HG03342 (cell line): ENCODE data around the gene RAB25.
"Not testable (repeated sequence)": the region's sequence is repeated elsewhere in the genome, so short reads cannot be mapped to it uniquely, and the experiment has no call there.

Experiments
- ATAC-seq: cut with Tn5 transposase; IDR thresholded peaks from one replicate; pipeline ENCODE4 v1.9.1; 2021; ENCODE audit warnings: mild to moderate bottlenecking, moderate library complexity; ENCODE audit not compliant: unreplicated experiment

RAB25 gene

DNA sequence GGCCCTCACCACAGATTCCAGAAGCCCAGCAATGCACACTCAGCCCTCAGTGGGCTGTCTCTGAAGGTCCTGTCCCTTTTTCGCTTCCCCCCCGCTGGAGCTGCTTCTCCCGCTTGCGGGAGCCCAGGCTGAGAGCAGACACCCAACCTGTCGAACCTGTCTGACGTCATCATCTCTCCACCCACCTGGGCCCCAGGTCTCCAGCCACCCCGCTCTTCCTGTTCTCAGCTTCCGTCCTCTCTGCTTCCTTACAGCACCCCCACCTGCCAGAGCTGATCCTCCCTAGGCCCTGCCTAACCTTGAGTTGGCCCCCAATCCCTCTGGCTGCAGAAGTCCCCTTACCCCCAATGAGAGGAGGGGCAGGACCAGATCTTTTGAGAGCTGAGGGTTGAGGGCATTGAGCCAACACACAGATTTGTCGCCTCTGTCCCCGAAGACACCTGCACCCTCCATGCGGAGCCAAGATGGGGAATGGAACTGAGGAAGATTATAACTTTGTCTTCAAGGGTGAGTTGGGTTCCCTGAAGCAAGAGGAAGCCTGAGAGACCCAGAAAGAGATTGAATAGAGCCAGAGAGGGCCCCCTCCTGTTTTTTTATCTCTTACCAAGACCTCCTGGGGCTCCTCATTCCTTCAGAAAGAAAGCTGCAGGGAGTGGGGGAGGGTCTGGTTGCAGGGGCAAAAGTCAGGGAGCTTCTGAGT, at the start of gene RAB25:
TSS of gene RAB25 (plus strand) at position 224 of the 700 bp plus-strand sequence. CDS start at position 465, 241 bp downstream.
- no peak for ATAC-seq

DNA sequence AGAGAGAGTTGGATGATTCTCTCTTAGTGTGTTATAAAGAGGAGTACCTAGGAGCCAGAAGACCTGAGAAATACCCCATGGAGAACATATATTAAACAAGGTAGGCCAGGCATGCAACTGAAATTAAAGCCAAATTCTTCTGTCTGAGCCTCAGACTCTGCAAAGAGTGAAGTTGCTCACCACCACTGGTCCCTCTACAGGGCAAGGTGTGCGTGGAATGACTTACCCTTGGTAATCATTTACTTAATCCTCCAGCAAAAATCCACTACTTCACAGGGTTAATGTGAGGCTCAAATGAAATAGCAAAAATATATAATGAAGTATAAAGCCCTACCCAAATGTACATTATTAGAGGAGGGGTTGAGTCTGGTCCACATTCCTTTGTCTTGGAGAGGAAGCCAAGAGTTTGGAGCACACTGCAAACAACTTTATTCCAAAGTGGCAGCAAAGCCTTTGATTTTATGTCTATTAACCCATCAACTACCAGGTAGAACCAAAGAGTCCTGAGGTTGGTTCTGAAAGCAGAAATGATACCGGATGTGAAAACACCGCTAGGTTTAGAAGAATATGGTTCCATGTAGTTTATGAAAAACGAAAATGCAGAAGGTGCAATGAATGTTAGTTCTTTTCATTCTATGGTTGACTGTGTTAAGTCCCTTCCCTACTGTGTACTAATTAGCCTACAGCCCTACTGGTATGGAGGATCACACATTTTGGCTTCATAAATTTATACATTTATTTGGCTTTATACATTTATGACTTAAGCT, 48.7 kb upstream of the RAB25 start:
- ATAC-seq = peak; percentile 79

DNA sequence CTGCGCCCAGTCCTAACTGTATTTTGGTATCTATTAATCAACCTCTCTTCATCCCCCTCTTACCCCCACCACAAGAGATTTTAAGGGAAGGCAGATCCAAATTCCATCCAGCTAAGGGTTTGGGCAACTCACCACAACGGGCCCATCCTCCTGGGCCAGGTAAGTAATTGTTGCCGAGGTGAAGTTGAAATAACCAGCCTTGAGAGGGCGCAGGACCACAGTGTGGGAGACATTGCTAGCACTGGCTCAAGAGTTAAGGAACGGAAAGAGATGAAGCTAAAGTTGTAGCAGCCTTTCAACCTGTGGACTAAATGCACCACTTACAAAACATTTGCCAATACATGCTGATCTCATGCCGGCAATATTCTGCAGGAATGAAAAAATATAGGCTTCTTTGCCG, 46.1 kb upstream of the RAB25 start:
- ATAC-seq = no peak

DNA sequence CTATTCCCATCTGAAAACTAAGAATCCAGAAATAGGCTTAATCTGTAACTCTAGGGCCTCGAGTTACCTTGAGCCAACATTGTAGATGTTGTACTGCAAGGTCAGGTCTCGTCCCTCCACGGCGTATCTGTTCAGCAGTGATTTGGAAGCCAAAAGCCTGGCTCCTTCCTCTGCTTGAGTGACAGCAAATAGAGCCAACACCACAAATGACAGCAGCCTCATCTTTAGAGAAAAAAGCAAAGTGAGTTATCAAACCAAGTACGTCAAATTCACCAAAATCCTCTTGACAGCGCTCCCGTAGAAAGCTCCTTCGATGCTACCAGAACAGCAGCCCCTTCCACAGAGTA, 41.0 kb upstream of the RAB25 start:
- no peak for ATAC-seq

DNA sequence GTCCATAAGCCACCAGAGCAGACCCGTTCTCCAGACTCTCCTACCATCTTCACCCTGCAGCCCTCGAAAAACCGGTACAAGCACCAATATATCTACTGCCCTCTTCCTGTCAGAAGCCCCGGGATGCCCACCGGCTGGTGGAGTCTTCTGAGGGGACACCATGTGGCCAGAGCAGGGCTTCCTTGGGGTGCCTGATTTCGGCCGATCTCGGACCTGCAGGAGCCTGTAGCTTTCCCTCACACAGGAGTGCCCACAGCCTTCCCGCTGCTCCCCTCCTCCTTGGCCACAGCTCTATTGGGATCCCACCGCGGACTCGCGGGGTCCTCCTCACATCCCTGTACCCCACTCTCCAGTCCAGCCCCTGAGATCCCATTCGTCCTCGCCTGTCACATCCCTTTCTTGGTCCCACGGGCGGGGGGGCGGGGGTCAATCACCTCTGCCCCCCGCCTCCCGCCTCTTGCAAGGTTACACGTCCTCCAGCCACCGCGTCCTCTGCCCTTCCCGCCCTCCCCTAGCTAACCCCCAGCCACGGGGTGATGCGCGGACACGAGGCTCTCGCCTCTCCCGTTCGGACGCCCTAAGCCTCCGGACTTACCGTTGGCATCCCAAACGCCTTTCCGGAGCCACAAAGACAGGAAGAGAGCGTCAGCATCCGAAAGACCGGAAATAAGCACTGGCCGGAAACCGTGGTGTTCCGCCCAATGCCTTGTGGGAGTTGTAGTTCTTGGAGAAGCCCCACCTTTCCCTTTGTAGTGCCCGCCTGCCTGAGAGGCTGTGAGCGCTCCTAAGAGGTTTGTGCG, 40.5 kb upstream of the RAB25 start, which contains the start of gene SSR2:
TSS of gene SSR2 (minus strand) at position 659 of the 800 bp plus-strand sequence. CDS start 784 bp downstream, outside the sequence.
- ATAC-seq = peak; percentile 98

- no peak for ATAC-seq
These were observed 39.9 kb upstream of the RAB25 start for GRCh38 chr1:156021093-156021428.

- no peak for ATAC-seq
These were observed 39.0 kb upstream of the RAB25 start for GRCh38 chr1:156021954-156022353.

DNA sequence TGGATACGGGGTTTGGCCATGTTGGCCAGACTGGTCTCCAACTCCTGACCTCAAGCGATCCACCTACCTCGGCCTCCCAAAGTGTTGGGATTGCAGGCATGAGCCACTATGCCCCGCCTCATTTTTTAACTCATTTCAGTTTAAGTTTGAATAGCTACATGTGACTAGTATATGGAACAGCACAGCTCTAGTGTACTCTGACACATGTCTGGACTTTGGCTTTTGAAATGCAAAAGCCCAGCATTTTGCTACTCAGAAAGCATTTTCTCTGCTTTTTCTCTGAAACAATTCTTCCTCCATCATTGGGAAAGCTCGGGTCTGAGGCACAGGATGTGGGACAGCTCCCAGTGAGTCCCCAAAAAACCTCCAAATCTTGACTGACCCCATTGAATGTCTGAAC, 36.2 kb upstream of the RAB25 start:
- no peak for ATAC-seq

DNA sequence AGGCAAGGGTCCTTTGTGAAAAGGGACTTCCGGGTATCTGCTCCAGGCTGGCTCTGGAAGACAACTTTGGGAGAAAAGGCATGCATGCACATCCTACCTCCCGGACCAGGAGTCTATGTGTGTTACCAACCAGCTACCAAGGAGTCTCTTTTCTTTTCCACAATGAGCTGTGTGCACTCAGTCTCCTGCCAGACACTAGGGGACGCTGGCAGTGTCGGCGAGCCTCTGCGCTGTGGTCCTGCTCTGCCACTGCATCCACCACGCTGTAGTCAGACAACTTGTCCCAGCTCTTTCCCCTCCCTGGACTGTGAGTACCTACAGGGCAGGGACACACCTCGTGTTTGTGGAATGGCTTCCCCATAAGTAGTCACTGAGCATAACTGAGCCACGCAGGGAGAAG, 35.1 kb upstream of the RAB25 start:
- ATAC-seq = no peak

DNA sequence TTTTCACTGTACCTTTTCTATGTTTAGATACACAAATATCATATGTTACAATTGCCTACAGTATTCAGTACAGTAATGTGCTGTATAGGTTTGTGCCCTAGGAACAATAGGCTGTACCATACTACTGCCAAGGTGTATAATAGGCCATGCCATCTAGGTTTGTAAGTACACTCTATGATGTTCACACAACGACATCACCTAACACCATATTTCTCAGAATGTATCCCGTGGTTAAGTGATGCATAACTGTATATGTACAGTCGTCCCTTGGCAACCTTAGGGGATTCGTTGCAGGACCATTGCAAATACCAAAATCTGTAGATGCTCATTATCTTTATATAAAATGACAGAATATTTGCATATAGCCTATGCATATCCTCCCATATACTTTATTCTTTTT, 34.4 kb upstream of the RAB25 start:
- ATAC-seq = no peak

GRCh38 chr1:156033011-156033410, 27.9 kb upstream of the RAB25 start:
- ATAC-seq = no peak

GRCh38 chr1:156034991-156035390, 26.0 kb upstream of the RAB25 start:
- not testable (repeated sequence) for ATAC-seq

DNA sequence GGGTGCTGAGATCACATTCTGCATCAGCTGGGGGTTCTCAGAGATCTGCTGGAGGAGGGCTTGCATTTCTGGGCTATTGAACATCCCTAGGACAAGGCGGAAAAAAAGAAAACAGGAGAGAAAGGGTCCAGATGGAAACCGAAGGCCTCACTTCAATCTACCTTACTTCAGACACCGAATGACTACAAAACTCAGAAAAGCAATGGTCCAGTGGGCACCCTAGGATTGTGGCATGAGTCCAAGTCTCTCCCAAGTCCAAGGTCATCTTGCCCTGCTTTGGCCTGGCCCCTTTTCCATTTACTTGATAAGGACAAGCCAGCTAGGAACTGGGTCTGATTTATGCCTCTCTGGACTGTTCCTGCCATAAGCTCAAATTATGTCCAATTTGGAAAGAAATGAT, 18.1 kb upstream of the RAB25 start:
- no peak for ATAC-seq

DNA sequence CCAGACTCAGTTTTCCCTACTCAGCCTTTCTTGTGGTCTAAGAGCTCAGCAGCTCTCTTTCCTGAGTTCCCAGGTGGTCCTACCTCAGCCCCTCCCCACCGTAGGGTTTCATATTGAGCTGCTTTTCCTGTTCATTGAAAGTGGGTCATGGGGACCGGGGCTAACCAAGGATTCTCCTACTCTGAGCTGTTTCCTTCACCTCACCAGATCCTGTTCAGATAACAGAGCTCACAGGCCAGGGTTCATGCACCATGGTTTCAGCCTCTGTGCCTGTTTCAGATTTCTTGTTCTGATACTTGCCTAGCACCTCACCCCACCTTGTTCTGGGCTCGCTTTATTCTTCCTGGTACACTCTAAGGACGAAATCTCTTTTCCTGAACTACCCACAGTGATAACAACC, 15.9 kb upstream of the RAB25 start:
- ATAC-seq = no peak

GRCh38 chr1:156048663-156049258, 12.2 kb upstream of the RAB25 start:
- ATAC-seq = no peak

- no peak for ATAC-seq
These were observed 10.6 kb upstream of the RAB25 start for GRCh38 chr1:156050376-156050775.

- ATAC-seq = no peak
These were observed 9.8 kb upstream of the RAB25 start for GRCh38 chr1:156051011-156051725.

DNA sequence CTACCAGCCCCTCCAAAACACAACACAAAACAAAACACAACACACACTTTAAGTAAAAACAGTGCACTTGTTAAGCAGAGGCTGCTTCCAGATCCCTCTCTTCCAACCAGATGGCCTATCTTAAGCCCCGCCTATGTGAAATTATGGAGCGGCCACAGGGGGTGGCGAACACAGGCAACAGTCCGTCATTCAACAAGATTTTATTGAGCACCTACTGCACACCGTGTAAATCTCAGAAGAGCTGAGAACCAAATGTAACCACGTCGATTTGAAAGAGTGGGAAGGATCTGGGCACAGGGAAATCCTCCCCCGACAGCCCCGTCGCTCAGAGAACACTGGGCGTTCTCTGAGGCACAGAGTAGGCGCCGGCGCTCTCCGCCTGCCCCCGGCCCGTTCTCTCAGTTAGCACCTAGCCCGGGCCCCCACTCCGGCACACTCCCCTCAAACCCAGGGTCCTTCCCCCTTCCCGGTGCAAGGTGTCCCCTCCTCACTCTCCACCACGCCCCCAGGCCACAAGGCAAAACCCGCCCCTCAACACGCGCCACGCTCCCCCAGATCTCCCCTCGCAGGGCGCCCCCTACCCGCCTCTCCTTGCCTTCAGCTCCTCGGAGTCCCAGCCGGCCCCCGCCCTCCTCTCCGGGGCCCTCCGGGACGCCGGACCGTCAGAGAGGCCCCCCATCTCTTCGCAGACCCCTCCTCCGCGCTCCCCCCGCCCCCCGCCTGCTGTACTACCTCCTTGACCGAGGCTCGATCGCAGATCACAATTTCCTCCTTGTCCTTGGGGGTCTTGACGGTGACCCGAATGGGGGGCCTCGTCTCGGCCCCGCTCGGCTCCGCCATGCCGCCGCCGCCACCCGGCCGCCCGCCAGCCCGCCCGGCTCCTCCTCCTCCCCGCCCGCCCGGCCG, 7.8 kb upstream of the RAB25 start:
- ATAC-seq = no peak

- ATAC-seq = peak; percentile 49
These were observed 7.0 kb upstream of the RAB25 start, which contains the start of gene UBQLN4 for GRCh38 chr1:156053768-156054499. Gene UBQLN4, minus strand, starts transcription at chr1:156053798. Its CDS starts 97 bp downstream, at chr1:156053701.
